HepG2 (cell line): ENCODE data around the gene DPYD.

ENCODE experiments used
- BRCA1 ChIP-seq: sonication (generic); formaldehyde crosslinking; IDR thresholded peaks from 2 replicates; pipeline ENCODE4 v1.4.0; 2020; ENCODE audit warnings: missing genetic modification reagents
- HCFC1 ChIP-seq: fragments of 150-350 bp; IDR thresholded peaks from 2 replicates; pipeline ENCODE4 v1.6.1; 2014; ENCODE audit warnings: low read depth, low read length
- KIAA2018 ChIP-seq: sonication (generic); formaldehyde crosslinking; IDR thresholded peaks from 2 replicates; pipeline ENCODE4 v1.5.0; 2020; ENCODE audit warnings: mild to moderate bottlenecking, missing genetic modification reagents, borderline replicate concordance
- NFIC ChIP-seq: IDR thresholded peaks from 2 replicates; pipeline ENCODE4 v1.6.1; 2012; ENCODE audit warnings: mild to moderate bottlenecking, low read length, inconsistent platforms
- POLR2A ChIP-seq, 2 experiments: IDR thresholded peaks; 2 replicates each; pipeline ENCODE4 v1.6.1; 2011; ENCODE audit warnings: low read depth in 2 of 2, low read length in 2 of 2, mild to moderate bottlenecking in 1 of 2, moderate library complexity in 1 of 2; ENCODE audit not compliant: insufficient read depth in 1 of 2
- POLR2G ChIP-seq: fragments of 200-400 bp; formaldehyde crosslinking; IDR thresholded peaks from 2 replicates; pipeline ENCODE4 v1.6.1; 2018; ENCODE audit warnings: mild to moderate bottlenecking, low read depth, low read length, moderate library complexity
- RARA ChIP-seq: IDR thresholded peaks from 2 replicates; pipeline ENCODE4 v1.6.1; 2016; ENCODE audit warnings: missing genetic modification reagents, missing compliant biosample characterization
- REST ChIP-seq, 2 experiments: IDR thresholded peaks; 2 replicates each; pipeline ENCODE4 v1.6.1; 2011 to 2012; ENCODE audit warnings: low read length in 2 of 2, borderline replicate concordance in 1 of 2, low read depth in 1 of 2, mild to moderate bottlenecking in 1 of 2, moderate library complexity in 1 of 2
- U2AF2 ChIP-seq: fragments of 200-400 bp; formaldehyde crosslinking; IDR thresholded peaks from 2 replicates; pipeline ENCODE4 v1.6.1; 2017; ENCODE audit warnings: low read depth, mild to moderate bottlenecking, low read length
- ZKSCAN5 ChIP-seq: sonication (generic); formaldehyde crosslinking; IDR thresholded peaks from 2 replicates; pipeline ENCODE4 v1.5.1; 2020; ENCODE audit warnings: mild to moderate bottlenecking, missing genetic modification reagents
- ZNF484 ChIP-seq: sonication (generic); formaldehyde crosslinking; IDR thresholded peaks from 2 replicates; pipeline ENCODE4 v1.5.1; 2020; ENCODE audit warnings: mild to moderate bottlenecking, low read depth, missing genetic modification reagents, borderline replicate concordance
- TF ChIP-seq, protein P1 (sequence below): sonication (generic); formaldehyde crosslinking; IDR thresholded peaks from 2 replicates; pipeline ENCODE4 v1.8.1; 2023; ENCODE audit warnings: mild to moderate bottlenecking, inconsistent platforms, moderate library complexity, missing genetic modification reagents, borderline replicate concordance

DNA sequence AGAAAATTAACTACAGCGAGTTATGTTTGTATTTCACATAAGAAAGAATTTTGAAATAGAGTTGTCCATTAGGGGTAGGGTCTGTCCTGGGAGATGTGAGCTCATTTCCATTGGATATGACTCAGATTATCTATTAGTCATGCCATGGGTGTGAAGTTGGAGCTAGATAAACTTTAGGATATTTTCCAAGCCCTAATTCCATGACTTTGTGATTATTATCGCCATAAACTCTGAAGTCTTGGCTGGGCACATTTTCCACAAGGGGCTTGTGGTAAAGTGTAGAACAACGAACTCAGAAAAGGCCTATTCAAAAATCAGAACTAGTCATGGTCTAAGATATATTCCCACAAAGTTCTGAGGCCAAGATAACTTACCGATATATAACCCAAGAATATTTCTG, 396.6 kb downstream of the DPYD start:
- no peak for TF ChIP-seq HCFC1
- TF ChIP-seq KIAA2018 (CRISPR knock-in tag) = no peak
- TF ChIP-seq NFIC = no peak
- no peak for TF ChIP-seq ZKSCAN5 (CRISPR knock-in tag)
- no peak for TF ChIP-seq ZNF484 (CRISPR knock-in tag)
- TF ChIP-seq REST (IDR thresholded peaks at IDR 0.05; ENCODE audit: borderline replicate concordance in 1 of 2, low read depth in 1 of 2, low read length in 2 of 2) = no peak
- TF ChIP-seq POLR2G = no peak
- no peak for TF ChIP-seq POLR2A (IDR thresholded peaks at IDR 0.05; ENCODE audit: insufficient read depth in 1 of 2, low read depth in 2 of 2, low read length in 2 of 2)
- TF ChIP-seq U2AF2 = no peak
- TF ChIP-seq RARA = no peak
- TF ChIP-seq, protein P1, sequence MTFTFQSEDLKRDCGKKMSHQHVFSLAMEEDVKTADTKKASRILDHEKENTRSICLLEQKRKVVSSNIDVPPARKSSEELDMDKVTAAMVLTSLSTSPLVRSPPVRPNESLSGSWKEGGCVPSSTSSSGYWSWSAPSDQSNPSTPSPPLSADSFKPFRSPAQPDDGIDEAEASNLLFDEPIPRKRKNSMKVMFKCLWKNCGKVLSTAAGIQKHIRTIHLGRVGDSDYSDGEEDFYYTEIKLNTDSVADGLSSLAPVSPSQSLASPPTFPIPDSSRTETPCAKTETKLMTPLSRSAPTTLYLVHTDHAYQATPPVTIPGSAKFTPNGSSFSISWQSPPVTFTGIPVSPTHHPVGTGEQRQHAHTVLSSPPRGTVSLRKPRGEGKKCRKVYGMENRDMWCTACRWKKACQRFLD (CRISPR knock-in tag) = no peak
- no peak for TF ChIP-seq BRCA1 (CRISPR knock-in tag)
